A549 treated with Mapracorat at 1 μM for 4 hours (cell line): ENCODE results near the gene CYP2D6. TPM values are rescaled to one million over a fixed set of nuclear protein-coding genes. Genes with fewer than 3 reads are reported as not detected.

Experiments used
- total RNA-seq: library from RNA; stranded (reverse); fragments of 200-300 nt; extraction: Qiagen RNA extraction; gene quantifications from 5 replicates; pipeline ENCODE4 v1.2.3, GENCODE V29; 2022

CYP2D6 gene
- 0.41 to 0.93 TPM (median 0.63 TPM) in 5 replicates for total RNA-seq

GRCh38 chr22:42130639-42131431, at the start of gene CYP2D6:
Gene CYP2D6, minus strand, starts transcription at chr22:42130810. Its CDS starts 19 bp downstream, at chr22:42130791.

GRCh38 chr22:42090596-42091454, 39.8 kb downstream of the CYP2D6 start, which contains the start of gene NDUFA6:
Gene NDUFA6, minus strand, starts transcription at chr22:42090772. Its CDS starts 28 bp downstream, at chr22:42090744.

GRCh38 chr22:42079319-42080251, 51.0 kb downstream of the CYP2D6 start, which contains the start of gene SMDT1:
Gene SMDT1, plus strand, starts transcription at chr22:42079700. Its CDS starts 69 bp downstream, at chr22:42079769.

Other genes with a start within 250 kb of the CYP2D6 start
- 0.13 to 0.31 TPM (median 0.24 TPM) in 4 of 5 replicates, not detected in the other for gene SHISA8, start 215.7 kb downstream of the CYP2D6 start, total RNA-seq
- gene TNFRSF13C, start 204.0 kb downstream of the CYP2D6 start, total RNA-seq, result 0.17 to 0.34 TPM (median 0.20 TPM) in 5 replicates
- gene CENPM, start 183.7 kb downstream of the CYP2D6 start, total RNA-seq, result 26.6 to 41.4 TPM (median 36.8 TPM) in 5 replicates
- gene SEPTIN3, start 161.4 kb downstream of the CYP2D6 start, total RNA-seq, result 1.0 to 1.4 TPM (median 1.2 TPM) in 5 replicates
- 0.15 to 0.22 TPM in 2 of 5 replicates, not detected in the others for gene WBP2NL, start 132.0 kb downstream of the CYP2D6 start, total RNA-seq
- 6.1 to 7.8 TPM (median 6.7 TPM) in 5 replicates for gene NAGA, start 60.0 kb downstream of the CYP2D6 start, total RNA-seq
- not detected in 5 replicates for gene PHETA2, start 56.6 kb downstream of the CYP2D6 start, total RNA-seq
- gene SMDT1, start 51.1 kb downstream of the CYP2D6 start, total RNA-seq, result 21.5 to 44.4 TPM (median 43.5 TPM) in 5 replicates
- gene NDUFA6, start 40.0 kb downstream of the CYP2D6 start, total RNA-seq, result 66.9 to 71.1 TPM (median 68.7 TPM) in 5 replicates
- 11.8 to 14.1 TPM (median 13.3 TPM) in 5 replicates for gene TCF20, start 139.8 kb upstream of the CYP2D6 start, total RNA-seq